ENCODE results near the gene BMP4.

Gene BMP4

DNA sequence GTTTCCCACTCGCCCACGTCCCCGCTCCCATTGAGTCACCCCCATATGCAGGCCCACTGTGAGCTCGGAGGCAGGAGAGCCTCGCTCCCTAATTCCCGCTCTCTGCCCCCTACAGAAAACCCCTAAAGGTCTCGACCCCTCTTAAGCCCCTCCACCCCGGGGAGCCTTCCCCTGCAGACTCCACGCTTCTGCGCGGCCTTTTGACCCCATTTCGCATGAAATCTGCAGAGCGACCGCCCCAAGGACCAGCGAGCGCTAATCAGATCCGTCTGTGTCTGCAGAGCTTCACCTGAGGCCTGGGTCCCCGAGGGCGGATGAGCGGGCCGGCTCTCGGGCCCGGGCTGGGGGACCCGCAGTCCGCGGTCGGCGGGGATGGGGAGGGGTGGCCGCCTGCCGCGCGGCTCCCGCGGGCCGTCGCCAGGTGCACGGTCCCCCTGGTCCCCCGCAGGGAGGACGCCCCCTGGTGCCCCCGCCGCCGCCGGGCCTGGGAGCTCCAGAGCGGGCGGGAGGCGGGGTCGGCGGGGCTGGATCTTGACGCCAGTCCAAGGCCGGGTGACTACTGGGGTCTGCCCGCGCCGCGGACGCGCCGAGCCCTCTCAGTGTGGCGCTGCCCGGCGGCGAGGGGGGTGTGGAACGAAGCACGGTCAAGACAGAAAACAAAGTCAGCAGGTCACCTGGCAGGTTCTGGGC, 10.1 kb downstream of the BMP4 start:
- DNase-seq (ENCODE audit: low read depth in 1 of 2, low spot score in 1 of 2), result no peak

- DNase-seq (ENCODE audit: low read depth in 1 of 2, low spot score in 1 of 2), result no peak
Measured at GRCh38 chr14:53946071-53946403, 10.6 kb downstream of the BMP4 start.

GRCh38 chr14:53943751-53944083, 12.9 kb downstream of the BMP4 start:
- DNase-seq (ENCODE audit: low read depth in 1 of 2, low spot score in 1 of 2), result no peak

GRCh38 chr14:53942970-53943750, 13.5 kb downstream of the BMP4 start:
- no peak for DNase-seq (ENCODE audit: low read depth in 1 of 2, low spot score in 1 of 2)

- DNase-seq (ENCODE audit: low read depth in 1 of 2, low spot score in 1 of 2), result no peak
Measured at GRCh38 chr14:53938136-53938837, 18.3 kb downstream of the BMP4 start.

- DNase-seq (ENCODE audit: low read depth in 1 of 2, low spot score in 1 of 2), result no peak
Measured at GRCh38 chr14:53934778-53935414, 21.7 kb downstream of the BMP4 start.

- no peak for DNase-seq (ENCODE audit: low read depth in 1 of 2, low spot score in 1 of 2)
Measured at GRCh38 chr14:53932966-53933365, 23.7 kb downstream of the BMP4 start.

GRCh38 chr14:53929871-53930715, 26.5 kb downstream of the BMP4 start:
- DNase-seq (ENCODE audit: low read depth in 1 of 2, low spot score in 1 of 2), result no peak

DNA sequence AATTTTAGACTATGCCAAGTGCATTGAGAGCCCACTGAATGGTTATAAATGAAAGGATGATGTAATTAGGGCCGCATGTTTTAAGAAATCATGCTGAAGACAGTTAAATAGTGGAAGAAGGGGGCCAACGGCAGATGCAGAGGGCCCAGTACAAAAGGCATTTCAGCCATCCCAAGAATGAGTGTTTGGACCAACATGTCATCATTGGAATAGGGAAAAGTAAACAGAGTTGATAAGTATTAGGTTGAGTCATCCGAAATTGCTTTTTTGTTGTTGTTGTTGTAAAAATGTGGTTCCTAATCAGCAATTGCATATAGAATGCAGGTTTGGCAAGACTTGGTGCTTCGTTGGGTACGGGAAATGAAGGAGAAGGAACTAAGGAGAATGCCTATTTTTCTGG, 29.5 kb downstream of the BMP4 start:
- no peak for DNase-seq (ENCODE audit: low read depth in 1 of 2, low spot score in 1 of 2)

DNA sequence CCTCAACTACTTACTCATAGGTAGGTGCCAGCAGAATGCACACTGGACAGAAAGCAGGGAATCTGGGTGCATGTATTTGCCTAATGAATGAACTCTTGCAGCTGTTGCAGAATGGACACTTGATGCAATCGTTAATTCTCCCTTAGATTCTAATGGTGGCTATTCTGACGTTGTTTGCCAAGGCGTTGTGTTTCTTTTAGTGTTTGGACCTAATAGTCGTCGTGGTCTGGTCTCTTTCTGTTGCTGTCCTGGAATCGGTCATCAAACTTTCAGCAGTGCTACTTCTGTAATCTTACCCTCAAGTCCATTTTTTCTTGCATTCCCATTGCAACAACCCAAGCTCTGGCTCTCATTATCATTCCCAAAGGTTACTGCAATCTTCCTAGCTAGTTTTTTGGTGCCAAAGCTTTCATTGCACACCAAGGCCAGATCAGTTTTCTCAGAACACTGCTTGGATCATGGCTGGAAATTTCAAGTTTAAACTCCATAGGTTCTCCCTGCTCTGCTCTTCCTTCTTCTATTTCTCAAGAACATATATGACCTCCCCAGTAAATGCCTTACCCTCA, 31.3 kb downstream of the BMP4 start:
- DNase-seq (ENCODE audit: low read depth in 1 of 2, low spot score in 1 of 2), result no peak

GRCh38 chr14:53924753-53925152, 31.9 kb downstream of the BMP4 start:
- DNase-seq (ENCODE audit: low read depth in 1 of 2, low spot score in 1 of 2), result no peak

DNA sequence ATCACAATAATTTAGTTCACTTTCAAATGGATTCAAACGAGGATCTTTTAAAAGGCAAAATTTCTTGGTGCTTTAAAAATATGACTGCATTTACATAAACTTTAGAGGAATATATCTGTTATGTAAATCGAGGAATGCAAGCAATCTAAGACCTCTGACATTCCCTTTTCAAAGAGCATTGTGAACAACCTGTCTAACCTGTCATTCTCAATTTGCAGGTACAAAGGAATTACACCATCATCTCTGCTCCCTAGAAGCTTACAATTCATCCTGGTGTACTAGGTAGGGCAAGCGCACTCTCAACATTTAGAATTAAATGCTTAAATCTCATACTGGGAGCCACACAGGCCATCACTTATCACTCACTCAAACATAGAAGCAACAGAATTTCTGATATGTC, 35.6 kb downstream of the BMP4 start:
- DNase-seq (ENCODE audit: low read depth in 1 of 2, low spot score in 1 of 2), result no peak

DNA sequence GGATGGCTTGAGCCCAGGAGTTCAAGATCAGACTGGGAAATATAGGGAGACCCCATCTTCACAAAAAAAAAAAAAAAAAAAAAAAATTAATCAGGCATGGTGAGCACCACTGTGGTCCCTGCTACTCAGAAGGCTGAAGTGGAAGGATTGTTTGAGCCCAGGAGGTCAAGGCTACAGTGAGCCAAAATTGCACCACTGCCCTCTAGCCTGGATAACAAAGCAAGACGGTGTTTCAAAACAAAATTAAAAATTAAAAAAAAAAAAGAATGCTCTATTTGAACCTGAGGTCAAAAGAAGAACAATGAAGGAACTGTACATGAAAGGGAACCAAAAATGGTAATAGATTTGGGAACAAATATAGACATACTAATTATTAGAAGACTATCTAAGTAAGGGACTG, 40.4 kb downstream of the BMP4 start:
- DNase-seq (ENCODE audit: low read depth in 1 of 2, low spot score in 1 of 2), result no peak

DNA sequence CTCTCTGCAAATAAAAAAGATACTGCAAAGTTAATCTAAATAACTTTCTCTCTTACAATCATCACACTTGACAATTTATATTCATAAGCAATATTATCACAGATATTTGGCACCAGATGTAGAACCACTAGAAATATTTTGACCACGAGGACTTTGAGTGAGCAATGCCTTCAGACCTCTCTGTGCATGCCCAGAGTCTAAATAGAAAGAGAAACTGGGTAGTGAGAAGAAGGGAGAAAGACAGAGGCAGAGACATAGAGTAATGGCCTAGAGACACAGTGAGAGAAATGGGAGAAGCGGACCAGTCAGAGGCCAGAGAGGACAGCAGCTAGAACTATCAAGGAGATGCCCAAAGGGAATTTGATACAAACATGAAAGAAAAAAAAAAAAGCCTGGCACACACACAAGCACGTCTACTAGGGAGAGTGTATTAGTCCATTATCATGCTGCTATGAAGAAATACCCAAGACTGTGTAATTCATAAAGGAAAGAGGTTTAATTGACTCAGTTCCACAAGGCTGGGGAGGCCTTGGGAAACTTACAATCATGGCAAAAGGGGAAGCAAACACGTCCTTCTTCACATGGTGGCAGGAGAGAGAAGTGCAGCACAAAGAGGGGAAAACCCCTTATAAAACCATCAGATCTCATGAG, 41.1 kb downstream of the BMP4 start:
- DNase-seq (ENCODE audit: low read depth in 1 of 2, low spot score in 1 of 2), result no peak

- DNase-seq (ENCODE audit: low read depth in 1 of 2, low spot score in 1 of 2), result no peak
Measured at GRCh38 chr14:53912021-53912420, 44.6 kb downstream of the BMP4 start.

- DNase-seq (ENCODE audit: low read depth in 1 of 2, low spot score in 1 of 2), result no peak
Measured at GRCh38 chr14:53908416-53908815, 48.2 kb downstream of the BMP4 start.

- no peak for DNase-seq (ENCODE audit: low read depth in 1 of 2, low spot score in 1 of 2)
Measured at GRCh38 chr14:53902307-53902706, 54.3 kb downstream of the BMP4 start.

- no peak for DNase-seq (ENCODE audit: low read depth in 1 of 2, low spot score in 1 of 2)
Measured at GRCh38 chr14:53900499-53900898, 56.1 kb downstream of the BMP4 start.
